NB4 (cell line): ENCODE results near the gene GYPC.

ENCODE experiments used
- CTCF ChIP-seq: IDR thresholded peaks from one replicate; pipeline ENCODE4 v1.5.1; 2012; ENCODE audit warnings: low read depth, low read length
- MAX ChIP-seq: IDR thresholded peaks from 2 replicates; pipeline ENCODE4 v1.6.1; 2011; ENCODE audit warnings: low read depth, low read length
- MYC ChIP-seq: IDR thresholded peaks from 2 replicates; pipeline ENCODE4 v1.6.1; 2011; ENCODE audit warnings: low read depth, low read length
- POLR2A ChIP-seq: IDR thresholded peaks from 2 replicates; pipeline ENCODE4 v1.6.1; 2011; ENCODE audit warnings: mild to moderate bottlenecking; ENCODE audit not compliant: insufficient read length; ENCODE audit errors: extremely low read depth

GRCh38 chr2:126668254-126668653 is 12.3 kb downstream of the GYPC start:
- no peak for TF ChIP-seq CTCF
- TF ChIP-seq POLR2A, result no peak
- TF ChIP-seq MYC, result no peak
- TF ChIP-seq MAX, result no peak
